Neural cell (in vitro differentiated cells): ENCODE results near the gene ZP2.

ENCODE experiments used
- EP300 ChIP-seq: fragments of 450-650 bp; conservative IDR thresholded peaks from 2 replicates; pipeline ENCODE4 v1.6.1; 2014; ENCODE audit warnings: antibody characterized with exemption, mild to moderate bottlenecking, moderate library complexity; ENCODE audit not compliant: poor library complexity, severe bottlenecking
- EZH2 ChIP-seq: fragments of 200-600, 300-800 bp; shearing (Covaris generic), sonication (generic); IDR thresholded peaks from 2 replicates; pipeline ENCODE4 v1.6.1; 2014; ENCODE audit warnings: antibody characterized with exemption, low read length, borderline replicate concordance, mild to moderate bottlenecking; ENCODE audit not compliant: insufficient read depth, poor library complexity, severe bottlenecking
- MXI1 ChIP-seq: fragments of 450-650 bp; conservative IDR thresholded peaks from 2 replicates; pipeline ENCODE4 v1.6.1; 2014; ENCODE audit warnings: antibody characterized with exemption, mild to moderate bottlenecking; ENCODE audit not compliant: poor library complexity, severe bottlenecking
- POLR2AphosphoS5 ChIP-seq: IDR thresholded peaks from 2 replicates; pipeline ENCODE4 v1.6.1; 2012
- RAD21 ChIP-seq: fragments of 450-650 bp; conservative IDR thresholded peaks from 2 replicates; pipeline ENCODE4 v1.6.1; 2014; ENCODE audit warnings: antibody characterized with exemption, mild to moderate bottlenecking, moderate library complexity
- TAF1 ChIP-seq: IDR thresholded peaks from 2 replicates; pipeline ENCODE4 v1.6.1; 2012; ENCODE audit warnings: low read depth
- TF ChIP-seq, protein P1 (sequence below): IDR thresholded peaks from 2 replicates; pipeline ENCODE4 v1.6.1; 2012; ENCODE audit warnings: borderline replicate concordance
- TF ChIP-seq, protein P2 (sequence below): fragments of 450-650 bp; IDR thresholded peaks from 2 replicates; pipeline ENCODE4 v1.5.1; 2014; ENCODE audit warnings: antibody characterized with exemption, mild to moderate bottlenecking, moderate library complexity; ENCODE audit not compliant: poor library complexity, severe bottlenecking

DNA sequence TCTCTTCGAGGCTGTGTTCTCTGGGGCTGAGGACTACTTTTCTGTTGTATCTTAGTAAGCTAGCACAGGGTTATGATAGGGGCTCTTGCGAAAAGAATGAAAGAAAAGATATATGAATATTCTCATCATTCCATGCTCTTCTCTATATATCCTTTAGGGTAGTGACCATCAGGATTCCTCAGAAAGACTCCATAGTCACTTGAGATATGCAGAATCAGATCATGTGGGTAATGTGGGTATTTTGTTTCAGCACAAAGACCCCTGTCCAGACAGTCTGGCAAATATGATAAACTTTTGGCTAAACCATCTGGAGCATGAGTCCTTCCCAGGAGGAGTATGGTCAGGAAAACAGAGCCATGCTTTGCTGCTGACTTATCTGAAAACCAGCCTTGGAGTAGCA, 45.3 kb upstream of the ZP2 start:
- TF ChIP-seq, protein P1, sequence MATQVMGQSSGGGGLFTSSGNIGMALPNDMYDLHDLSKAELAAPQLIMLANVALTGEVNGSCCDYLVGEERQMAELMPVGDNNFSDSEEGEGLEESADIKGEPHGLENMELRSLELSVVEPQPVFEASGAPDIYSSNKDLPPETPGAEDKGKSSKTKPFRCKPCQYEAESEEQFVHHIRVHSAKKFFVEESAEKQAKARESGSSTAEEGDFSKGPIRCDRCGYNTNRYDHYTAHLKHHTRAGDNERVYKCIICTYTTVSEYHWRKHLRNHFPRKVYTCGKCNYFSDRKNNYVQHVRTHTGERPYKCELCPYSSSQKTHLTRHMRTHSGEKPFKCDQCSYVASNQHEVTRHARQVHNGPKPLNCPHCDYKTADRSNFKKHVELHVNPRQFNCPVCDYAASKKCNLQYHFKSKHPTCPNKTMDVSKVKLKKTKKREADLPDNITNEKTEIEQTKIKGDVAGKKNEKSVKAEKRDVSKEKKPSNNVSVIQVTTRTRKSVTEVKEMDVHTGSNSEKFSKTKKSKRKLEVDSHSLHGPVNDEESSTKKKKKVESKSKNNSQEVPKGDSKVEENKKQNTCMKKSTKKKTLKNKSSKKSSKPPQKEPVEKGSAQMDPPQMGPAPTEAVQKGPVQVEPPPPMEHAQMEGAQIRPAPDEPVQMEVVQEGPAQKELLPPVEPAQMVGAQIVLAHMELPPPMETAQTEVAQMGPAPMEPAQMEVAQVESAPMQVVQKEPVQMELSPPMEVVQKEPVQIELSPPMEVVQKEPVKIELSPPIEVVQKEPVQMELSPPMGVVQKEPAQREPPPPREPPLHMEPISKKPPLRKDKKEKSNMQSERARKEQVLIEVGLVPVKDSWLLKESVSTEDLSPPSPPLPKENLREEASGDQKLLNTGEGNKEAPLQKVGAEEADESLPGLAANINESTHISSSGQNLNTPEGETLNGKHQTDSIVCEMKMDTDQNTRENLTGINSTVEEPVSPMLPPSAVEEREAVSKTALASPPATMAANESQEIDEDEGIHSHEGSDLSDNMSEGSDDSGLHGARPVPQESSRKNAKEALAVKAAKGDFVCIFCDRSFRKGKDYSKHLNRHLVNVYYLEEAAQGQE: no peak
- TF ChIP-seq, protein P2, sequence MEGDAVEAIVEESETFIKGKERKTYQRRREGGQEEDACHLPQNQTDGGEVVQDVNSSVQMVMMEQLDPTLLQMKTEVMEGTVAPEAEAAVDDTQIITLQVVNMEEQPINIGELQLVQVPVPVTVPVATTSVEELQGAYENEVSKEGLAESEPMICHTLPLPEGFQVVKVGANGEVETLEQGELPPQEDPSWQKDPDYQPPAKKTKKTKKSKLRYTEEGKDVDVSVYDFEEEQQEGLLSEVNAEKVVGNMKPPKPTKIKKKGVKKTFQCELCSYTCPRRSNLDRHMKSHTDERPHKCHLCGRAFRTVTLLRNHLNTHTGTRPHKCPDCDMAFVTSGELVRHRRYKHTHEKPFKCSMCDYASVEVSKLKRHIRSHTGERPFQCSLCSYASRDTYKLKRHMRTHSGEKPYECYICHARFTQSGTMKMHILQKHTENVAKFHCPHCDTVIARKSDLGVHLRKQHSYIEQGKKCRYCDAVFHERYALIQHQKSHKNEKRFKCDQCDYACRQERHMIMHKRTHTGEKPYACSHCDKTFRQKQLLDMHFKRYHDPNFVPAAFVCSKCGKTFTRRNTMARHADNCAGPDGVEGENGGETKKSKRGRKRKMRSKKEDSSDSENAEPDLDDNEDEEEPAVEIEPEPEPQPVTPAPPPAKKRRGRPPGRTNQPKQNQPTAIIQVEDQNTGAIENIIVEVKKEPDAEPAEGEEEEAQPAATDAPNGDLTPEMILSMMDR: no peak
- no peak for TF ChIP-seq RAD21
- TF ChIP-seq MXI1: no peak
- TF ChIP-seq EP300: no peak
- TF ChIP-seq TAF1: no peak
- TF ChIP-seq EZH2: no peak
- TF ChIP-seq POLR2AphosphoS5: no peak
